GM10266 (cell line): ENCODE results near the gene ATF7.
"Not testable (repeated sequence)": the region's sequence is repeated elsewhere in the genome, so short reads cannot be mapped to it uniquely, and the experiment has no call there.

ENCODE experiments used
- DNase-seq: peaks from one replicate; pipeline ENCODE4 v3.0.0; 2012; ENCODE audit errors: extremely low spot score
- CTCF ChIP-seq: IDR thresholded peaks from 2 replicates; pipeline ENCODE4 v1.5.1; 2012; ENCODE audit warnings: mild to moderate bottlenecking, low read depth; ENCODE audit not compliant: control insufficient read depth, insufficient read depth; ENCODE audit errors: missing control alignments

The ATF7 gene

GRCh38 chr12:53551889-53552291 is 74.3 kb downstream of the ATF7 start:
- no peak for TF ChIP-seq CTCF
- DNase-seq, result no peak

GRCh38 chr12:53550595-53550994 is 75.6 kb downstream of the ATF7 start:
- TF ChIP-seq CTCF, result no peak
- no peak for DNase-seq

GRCh38 chr12:53550131-53550530 is 76.1 kb downstream of the ATF7 start:
- not testable (repeated sequence) for DNase-seq

GRCh38 chr12:53548354-53548753 is 77.8 kb downstream of the ATF7 start:
- DNase-seq, result not testable (repeated sequence)

DNA sequence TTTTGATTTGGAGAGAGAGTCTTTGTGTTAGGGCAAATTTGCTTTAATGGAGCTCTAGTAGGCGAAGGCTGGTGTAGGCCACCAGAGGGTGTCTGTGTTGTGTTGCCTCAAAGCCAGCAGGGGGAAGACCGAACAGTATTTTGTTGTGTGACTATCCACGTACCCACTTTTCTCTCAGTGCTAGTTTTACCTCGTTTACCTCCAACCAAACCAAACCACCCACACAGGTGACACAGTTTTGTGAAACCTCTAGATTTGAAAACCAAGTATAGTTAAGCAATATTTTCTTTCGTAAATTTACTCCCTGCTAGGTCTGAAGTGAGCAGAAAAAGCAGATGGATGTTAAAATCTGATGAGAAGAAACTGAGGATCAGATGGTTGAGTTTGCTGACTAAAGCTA is 82.6 kb downstream of the ATF7 start:
- peak; percentile 75 for DNase-seq
- peak; percentile 91 for TF ChIP-seq CTCF

- no peak for TF ChIP-seq CTCF
These were observed 86.7 kb downstream of the ATF7 start for GRCh38 chr12:53539526-53539925.

DNA sequence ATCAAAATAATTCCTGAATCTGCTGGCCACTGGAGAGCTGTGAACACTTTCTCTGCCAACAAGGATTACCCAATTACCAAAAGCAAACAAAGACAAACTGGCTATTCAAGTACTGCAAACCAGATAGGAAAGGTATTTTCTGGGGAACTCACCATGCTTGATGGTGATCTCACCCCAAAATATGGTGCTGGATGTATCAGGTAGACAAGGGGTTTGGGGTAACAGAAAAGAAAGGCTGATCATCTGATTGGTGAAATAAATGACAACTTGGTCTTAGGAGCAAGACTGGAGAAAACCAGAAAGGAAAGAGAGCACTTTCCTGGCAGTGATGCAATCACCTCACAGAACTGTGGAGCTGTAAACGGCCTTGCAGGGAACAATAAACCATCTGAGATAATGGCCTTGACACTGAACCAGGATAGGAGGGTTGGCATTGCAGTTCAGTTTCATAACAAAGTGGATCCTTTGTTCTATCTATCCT is 87.9 kb downstream of the ATF7 start:
- no peak for DNase-seq
- no peak for TF ChIP-seq CTCF

More at GRCh38 chr12:53539526-53539925, 86.7 kb downstream of the ATF7 start:
- DNase-seq, result no peak

DNA sequence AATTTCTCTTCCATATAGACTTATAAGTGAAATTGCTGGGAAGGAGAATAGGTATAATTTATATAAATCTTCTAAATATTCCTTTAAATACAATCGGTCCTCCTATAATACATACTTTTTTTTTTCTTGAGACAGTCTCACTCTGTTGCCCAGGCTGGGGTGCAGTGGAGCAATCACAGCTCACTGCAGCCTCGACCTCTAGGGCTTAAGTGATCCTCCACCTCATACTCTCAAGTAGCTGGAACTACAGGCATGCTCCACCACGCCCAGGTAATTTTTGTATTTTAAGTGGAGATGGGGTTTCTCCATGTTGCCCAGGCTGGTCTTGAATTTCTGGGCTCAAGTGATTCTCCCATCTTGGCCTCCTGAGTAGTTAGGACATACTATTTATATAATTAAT is 89.2 kb downstream of the ATF7 start:
- TF ChIP-seq CTCF, result no peak
- DNase-seq, result no peak
